ENCODE data around the gene CHRM4. TPM values are rescaled to one million over a fixed set of nuclear protein-coding genes. Genes with fewer than 3 reads are reported as not detected.

Gene CHRM4
- total RNA-seq, 2 donors from 2014 or later, result 0.28 TPM; not detected in 1

GRCh38 chr11:46366260-46366659, 25.3 kb downstream of the CHRM4 start:
- Histone ChIP-seq H3K36me3 (peaks cover 34% of the 10 kb centered on the region), H3K4me1 (peaks cover 5 to 68% of the 10 kb centered on the region in 2 donors), H3K27me3 (no peaks in the 10 kb centered on the region), H3K27ac (peak overlapping the region; percentile 88 to 90), H3K4me3 (no peak overlapping the region), H3K9me3 (no peaks in the 10 kb centered on the region)
- DNase-seq (ENCODE audit: low spot score), result no peak
- TF ChIP-seq CTCF (IDR thresholded peaks at IDR 0.05), result no peak

GRCh38 chr11:46364791-46365190, 26.8 kb downstream of the CHRM4 start:
- no peak for TF ChIP-seq CTCF (IDR thresholded peaks at IDR 0.05)
- no peak for DNase-seq (ENCODE audit: low spot score)
- Histone ChIP-seq H3K4me3 (no peak overlapping the region), H3K27me3 (no peaks in the 10 kb centered on the region), H3K9me3 (no peaks in the 10 kb centered on the region), H3K27ac (peak overlapping the region; percentile 88 to 90), H3K4me1 (peaks cover 5 to 76% of the 10 kb centered on the region in 2 donors), H3K36me3 (peaks cover 21% of the 10 kb centered on the region)

GRCh38 chr11:46364056-46364455, 27.5 kb downstream of the CHRM4 start:
- H3K36me3 ChIP-seq, result peaks cover 14% of the 10 kb centered on the region
- H3K27ac ChIP-seq, result peak overlapping the region; percentile 88 to 90
- no peaks in the 10 kb centered on the region for H3K9me3 ChIP-seq
- peaks cover 5 to 76% of the 10 kb centered on the region in 2 donors for H3K4me1 ChIP-seq
- no peak for TF ChIP-seq CTCF (IDR thresholded peaks at IDR 0.05)
- no peaks in the 10 kb centered on the region for H3K27me3 ChIP-seq
- DNase-seq (ENCODE audit: low spot score), result no peak
- H3K4me3 ChIP-seq, result peak overlapping the region in 1 of 2 donors; percentile 52

GRCh38 chr11:46363455-46364005, 28.0 kb downstream of the CHRM4 start:
- no peaks in the 10 kb centered on the region for H3K27me3 ChIP-seq
- H3K4me1 ChIP-seq, result peaks cover 5 to 76% of the 10 kb centered on the region in 2 donors
- TF ChIP-seq CTCF (IDR thresholded peaks at IDR 0.05), result peak in 1 of 2 donors; percentile 43
- DNase-seq (ENCODE audit: low spot score), result peak; percentile 74
- peak overlapping the region; percentile 88 to 90 for H3K27ac ChIP-seq
- peak overlapping the region; percentile 6 to 52 for H3K4me3 ChIP-seq
- no peaks in the 10 kb centered on the region for H3K9me3 ChIP-seq
- H3K36me3 ChIP-seq, result peaks cover 9% of the 10 kb centered on the region

GRCh38 chr11:46363031-46363407, 28.6 kb downstream of the CHRM4 start:
- Histone ChIP-seq H3K27ac (peak overlapping the region; percentile 88 to 90), H3K9me3 (no peaks in the 10 kb centered on the region), H3K36me3 (peaks cover 3% of the 10 kb centered on the region), H3K27me3 (no peaks in the 10 kb centered on the region), H3K4me3 (peak overlapping the region; percentile 6 to 52), H3K4me1 (peaks cover 5 to 80% of the 10 kb centered on the region in 2 donors)
- DNase-seq (ENCODE audit: low spot score), result peak; percentile 86
- TF ChIP-seq CTCF (IDR thresholded peaks at IDR 0.05), result no peak
